ENCODE results near the gene CTBP2.
"Not testable (repeated sequence)": the region's sequence is repeated elsewhere in the genome, so short reads cannot be mapped to it uniquely, and the experiment has no call there.

The CTBP2 gene

GRCh38 chr10:125089469-125089868 is 70.9 kb downstream of the CTBP2 start:
- no peak for DNase-seq (ENCODE audit: low read depth in 1 of 2, low spot score in 1 of 2)

GRCh38 chr10:125087897-125088215 is 72.5 kb downstream of the CTBP2 start:
- no peak for DNase-seq (ENCODE audit: low read depth in 1 of 2, low spot score in 1 of 2)

- DNase-seq (ENCODE audit: low read depth in 1 of 2, low spot score in 1 of 2) = no peak
Observed at GRCh38 chr10:125087191-125087896, 73.0 kb downstream of the CTBP2 start.

GRCh38 chr10:125086691-125087090 is 73.7 kb downstream of the CTBP2 start:
- DNase-seq (ENCODE audit: low read depth in 1 of 2, low spot score in 1 of 2) = no peak

GRCh38 chr10:125085258-125086054 is 74.9 kb downstream of the CTBP2 start:
- DNase-seq (ENCODE audit: low read depth in 1 of 2, low spot score in 1 of 2) = no peak

GRCh38 chr10:125084614-125085257 is 75.6 kb downstream of the CTBP2 start:
- DNase-seq (ENCODE audit: low read depth in 1 of 2, low spot score in 1 of 2) = no peak

GRCh38 chr10:125084191-125084613 is 76.2 kb downstream of the CTBP2 start:
- DNase-seq (ENCODE audit: low read depth in 1 of 2, low spot score in 1 of 2) = no peak

- no peak for DNase-seq (ENCODE audit: low read depth in 1 of 2, low spot score in 1 of 2)
Observed at GRCh38 chr10:125083576-125083920, 76.8 kb downstream of the CTBP2 start.

GRCh38 chr10:125082881-125083575 is 77.3 kb downstream of the CTBP2 start:
- no peak for DNase-seq (ENCODE audit: low read depth in 1 of 2, low spot score in 1 of 2)

- DNase-seq (ENCODE audit: low read depth in 1 of 2, low spot score in 1 of 2) = not testable (repeated sequence)
Observed at GRCh38 chr10:125082471-125082870, 77.9 kb downstream of the CTBP2 start.

GRCh38 chr10:125081931-125082330 is 78.4 kb downstream of the CTBP2 start:
- no peak for DNase-seq (ENCODE audit: low read depth in 1 of 2, low spot score in 1 of 2)

- DNase-seq (ENCODE audit: low read depth in 1 of 2, low spot score in 1 of 2) = no peak
Observed at GRCh38 chr10:125080984-125081383, 79.4 kb downstream of the CTBP2 start.

- DNase-seq (ENCODE audit: low read depth in 1 of 2, low spot score in 1 of 2) = no peak
Observed at GRCh38 chr10:125080296-125080695, 80.1 kb downstream of the CTBP2 start.

- no peak for DNase-seq (ENCODE audit: low read depth in 1 of 2, low spot score in 1 of 2)
Observed at GRCh38 chr10:125079091-125079600, 81.2 kb downstream of the CTBP2 start.

GRCh38 chr10:125076891-125077541 is 83.3 kb downstream of the CTBP2 start:
- no peak for DNase-seq (ENCODE audit: low read depth in 1 of 2, low spot score in 1 of 2)

- DNase-seq (ENCODE audit: low read depth in 1 of 2, low spot score in 1 of 2) = no peak
Observed at GRCh38 chr10:125076121-125076825, 84.1 kb downstream of the CTBP2 start.

- no peak for DNase-seq (ENCODE audit: low read depth in 1 of 2, low spot score in 1 of 2)
Observed at GRCh38 chr10:125073996-125074395, 86.4 kb downstream of the CTBP2 start.

GRCh38 chr10:125072794-125073193 is 87.6 kb downstream of the CTBP2 start:
- no peak for DNase-seq (ENCODE audit: low read depth in 1 of 2, low spot score in 1 of 2)

GRCh38 chr10:125071008-125071407 is 89.4 kb downstream of the CTBP2 start:
- DNase-seq (ENCODE audit: low read depth in 1 of 2, low spot score in 1 of 2) = no peak

- no peak for DNase-seq (ENCODE audit: low read depth in 1 of 2, low spot score in 1 of 2)
Observed at GRCh38 chr10:125068406-125068805, 92.0 kb downstream of the CTBP2 start.

Data from activated CD4-positive, alpha-beta T cell treated with anti-CD3 and anti-CD28 coated beads, Interleukin-2, amount 50 U/mL, for 24 hours (primary cell).